HG02938 (cell line): Measurements from ENCODE around the gene PRAMEF13.
"Not testable (repeated sequence)": the region's sequence is repeated elsewhere in the genome, so short reads cannot be mapped to it uniquely, and the experiment has no call there.

Experiments
- ATAC-seq: cut with Tn5 transposase; IDR thresholded peaks from one replicate; pipeline ENCODE4 v1.9.1; 2021; ENCODE audit warnings: mild to moderate bottlenecking, moderate library complexity; ENCODE audit not compliant: unreplicated experiment

PRAMEF13 gene

DNA sequence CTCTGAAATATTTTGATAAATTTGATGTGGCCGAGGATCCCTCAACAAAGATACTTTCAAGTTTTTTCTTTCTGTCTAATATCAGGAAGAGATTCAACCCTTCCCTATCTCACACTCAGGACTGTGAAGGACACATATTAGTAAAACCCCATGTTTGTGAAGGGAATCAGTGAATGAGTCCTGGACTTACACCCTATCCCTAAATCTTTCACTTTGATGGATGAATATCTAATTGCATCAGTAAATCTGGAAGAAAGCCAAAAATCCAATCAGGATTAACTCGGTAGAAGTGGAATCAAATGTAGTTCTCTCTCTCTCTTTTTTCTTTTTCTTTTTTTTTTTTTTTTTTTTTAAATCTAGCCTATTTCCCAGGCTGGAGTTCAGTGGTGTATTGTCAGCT, 29.7 kb downstream of the PRAMEF13 start, which contains the start of gene PRAMEF9:
Gene PRAMEF9, plus strand, starts transcription at position 301 of the 400 bp plus-strand sequence. CDS start 3,433 bp downstream, outside the sequence.
- not testable (repeated sequence) for ATAC-seq

DNA sequence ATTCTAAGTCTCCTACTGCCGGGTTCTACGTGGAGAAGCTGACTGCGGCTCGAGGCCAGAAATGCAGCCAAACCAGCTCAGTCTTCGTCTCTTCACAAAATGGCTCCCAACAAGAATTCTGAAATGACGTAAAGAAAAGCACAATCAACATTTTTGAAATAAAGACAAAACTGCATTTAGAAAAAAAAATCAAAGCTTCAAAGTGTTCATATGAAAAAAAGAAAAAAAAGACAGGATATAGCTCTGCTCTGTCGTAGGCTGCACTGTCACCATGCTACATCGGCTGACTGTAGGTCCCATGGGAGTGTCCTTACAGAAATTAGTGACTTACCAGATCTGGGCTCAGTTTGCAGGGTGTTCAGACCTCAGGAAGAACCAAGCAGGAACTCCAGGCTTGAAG, 35.7 kb downstream of the PRAMEF13 start, which contains the start of gene HNRNPCL4:
Gene HNRNPCL4, minus strand, starts transcription at position 101 of the 400 bp plus-strand sequence. CDS start 164 bp downstream, outside the sequence.
- ATAC-seq, result not testable (repeated sequence)

DNA sequence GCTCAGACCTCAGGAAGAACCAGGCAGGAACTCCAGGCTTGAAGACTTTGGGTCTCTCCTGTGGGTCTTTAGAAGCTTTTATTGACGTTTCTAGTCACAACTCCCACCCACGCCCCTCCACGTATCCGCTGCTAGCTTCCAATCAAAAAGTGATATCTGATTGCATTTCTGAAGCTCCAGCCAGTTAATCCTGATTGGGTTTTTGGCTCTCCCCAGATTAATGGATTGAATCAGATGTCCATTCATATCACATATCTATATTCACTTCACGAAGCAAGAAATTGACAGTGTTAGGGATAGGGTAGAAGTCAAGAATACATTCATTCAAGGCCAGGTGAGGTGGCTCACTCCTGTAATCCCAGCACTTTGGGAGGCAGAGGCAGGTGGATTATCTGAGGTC, 45.3 kb downstream of the PRAMEF13 start, which contains the start of gene PRAMEF26:
Gene PRAMEF26, minus strand, starts transcription at position 101 of the 400 bp plus-strand sequence. CDS start 2,914 bp downstream, outside the sequence.
- not testable (repeated sequence) for ATAC-seq
